IMR-90 (cell line): Measurements from ENCODE around the gene MORC1.

ENCODE experiments used
- BHLHE40 ChIP-seq: fragments of 150-350 bp; IDR thresholded peaks from 2 replicates; pipeline ENCODE4 v1.6.1; 2016; ENCODE audit warnings: mild to moderate bottlenecking, low read depth, low read length
- CEBPB ChIP-seq: IDR thresholded peaks from 2 replicates; pipeline ENCODE4 v1.6.1; 2012; ENCODE audit warnings: low read depth, low read length, improper control_type of control experiment
- CTCF ChIP-seq: conservative IDR thresholded peaks from 2 replicates; pipeline ENCODE4 v1.5.1; 2012; ENCODE audit warnings: mild to moderate bottlenecking, low read depth, low read length, improper control_type of control experiment
- MXI1 ChIP-seq: IDR thresholded peaks from 2 replicates; pipeline ENCODE4 v1.6.1; 2012; ENCODE audit warnings: low read depth, mild to moderate bottlenecking, low read length, moderate library complexity, borderline replicate concordance
- POLR2A ChIP-seq: IDR thresholded peaks from 2 replicates; pipeline ENCODE4 v1.6.1; 2012; ENCODE audit warnings: mild to moderate bottlenecking, low read depth, low read length
- RAD21 ChIP-seq: IDR thresholded peaks from 2 replicates; pipeline ENCODE4 v1.6.1; 2012; ENCODE audit warnings: low read length, improper control_type of control experiment

DNA sequence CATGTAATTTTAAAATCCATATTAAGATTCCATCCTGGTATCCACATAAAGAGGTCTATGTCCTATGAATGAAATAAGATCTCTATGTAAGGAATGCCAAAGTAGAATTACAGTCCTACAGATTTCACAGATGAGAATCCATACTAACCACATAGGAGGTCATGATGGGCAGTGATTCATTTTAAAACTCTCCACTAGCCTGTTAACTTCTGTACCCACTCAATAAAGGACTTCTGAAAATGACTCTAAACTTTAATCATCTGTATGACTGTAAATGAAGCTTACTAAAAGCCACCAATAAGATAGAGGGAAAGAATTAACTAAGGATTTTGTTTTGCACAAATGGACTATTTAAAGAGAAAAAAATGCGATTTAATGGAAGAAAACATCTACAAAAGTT lies 28.7 kb downstream of the MORC1 start:
- TF ChIP-seq CTCF = no peak
- no peak for TF ChIP-seq BHLHE40
- TF ChIP-seq RAD21 = no peak
- no peak for TF ChIP-seq POLR2A
- no peak for TF ChIP-seq MXI1
- TF ChIP-seq CEBPB = no peak
